GM19468 (cell line): ENCODE results near the gene MKNK1.

Source experiments
- ATAC-seq: cut with Tn5 transposase; IDR thresholded peaks from one replicate; pipeline ENCODE4 v1.9.1; 2021; ENCODE audit warnings: mild to moderate bottlenecking, moderate library complexity, moderate number of reproducible peaks; ENCODE audit not compliant: unreplicated experiment; ENCODE audit errors: extremely low read depth

MKNK1 gene

DNA sequence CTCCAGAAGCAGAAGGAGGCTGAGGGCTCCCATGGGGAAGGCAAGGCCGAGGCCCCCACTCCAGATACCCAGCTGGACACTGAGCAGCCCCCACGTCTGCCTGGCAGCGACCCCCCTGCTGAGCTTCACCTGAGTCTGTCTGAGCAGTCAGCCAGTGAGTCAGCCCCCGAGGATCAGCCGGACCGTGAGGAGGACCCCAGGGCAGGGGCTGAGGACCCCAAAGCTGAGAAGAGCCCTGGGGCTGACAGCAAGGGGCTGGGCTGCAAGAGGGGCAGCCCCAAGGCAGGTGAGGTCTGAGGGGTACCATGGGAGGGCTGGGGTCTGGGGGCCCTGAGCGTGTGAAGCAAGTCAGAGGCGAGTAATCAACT lies 93.1 kb downstream of the MKNK1 start:
- ATAC-seq, result no peak

DNA sequence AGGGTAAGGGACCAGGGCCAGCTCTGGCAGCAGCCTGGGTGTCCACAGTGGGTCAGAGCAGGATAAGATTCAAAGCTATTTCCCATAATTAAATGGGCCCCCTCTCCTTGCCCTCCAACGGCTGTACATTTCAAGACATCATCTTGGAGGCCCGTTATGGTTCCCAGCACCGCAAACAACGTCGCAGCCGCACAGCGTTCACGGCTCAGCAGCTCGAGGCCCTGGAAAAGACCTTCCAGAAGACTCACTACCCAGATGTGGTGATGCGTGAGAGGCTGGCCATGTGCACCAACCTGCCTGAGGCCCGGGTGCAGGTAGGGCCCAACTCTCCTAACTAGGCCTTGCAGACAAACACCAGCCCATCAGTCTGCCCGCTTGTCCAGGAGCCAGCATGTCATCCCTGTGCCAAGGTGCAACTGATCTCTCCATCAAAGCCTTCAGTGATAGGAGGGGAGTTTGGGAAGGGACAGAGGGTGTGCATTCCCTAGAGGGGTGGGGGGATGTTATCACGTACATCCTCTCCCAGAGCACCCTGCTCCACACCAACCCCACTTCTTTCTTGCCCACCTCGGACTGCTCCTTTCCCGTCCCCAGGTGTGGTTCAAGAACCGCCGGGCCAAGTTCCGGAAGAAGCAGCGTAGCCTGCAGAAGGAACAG lies 93.6 kb downstream of the MKNK1 start:
- ATAC-seq, result no peak

DNA sequence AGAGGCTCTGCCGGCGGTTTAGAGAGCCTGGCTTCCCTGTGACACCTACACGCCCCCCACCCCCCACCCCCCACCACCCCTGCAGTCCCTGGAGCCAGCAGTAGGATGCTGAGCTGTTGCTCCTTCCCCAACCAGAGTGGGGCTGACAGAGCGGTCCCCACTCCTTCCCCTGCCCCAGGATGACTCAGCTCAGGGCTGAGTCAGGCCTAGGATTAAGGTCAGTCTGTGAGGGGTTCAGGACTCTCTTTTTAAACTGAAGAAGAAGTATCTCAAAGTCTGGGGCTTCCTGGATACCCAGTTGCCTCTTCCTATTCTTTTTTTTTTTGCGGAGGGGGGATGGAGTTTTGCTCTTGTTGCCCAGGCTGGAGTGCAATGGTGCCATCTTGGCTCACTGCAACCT lies 95.3 kb downstream of the MKNK1 start:
- ATAC-seq, result no peak
